OCI-LY3 (cell line): ENCODE measurements around the gene VAMP4.

Experiments
- EZH2phosphoT487 ChIP-seq: fragments of 200-600 bp; shearing (Covaris generic); IDR thresholded peaks from 2 replicates; pipeline ENCODE4 v1.6.1; 2018; ENCODE audit warnings: antibody characterized with exemption, mixed run types, low read depth
- TF ChIP-seq, protein P1 (sequence below): fragments of 200-600, 300-600 bp; sonication (generic); IDR thresholded peaks from 2 replicates; pipeline ENCODE4 v1.5.1; 2014; ENCODE audit warnings: antibody characterized with exemption, low read length, low read depth

GRCh38 chr1:171699531-171699930 is 42.3 kb downstream of the VAMP4 start:
- TF ChIP-seq, protein P1, sequence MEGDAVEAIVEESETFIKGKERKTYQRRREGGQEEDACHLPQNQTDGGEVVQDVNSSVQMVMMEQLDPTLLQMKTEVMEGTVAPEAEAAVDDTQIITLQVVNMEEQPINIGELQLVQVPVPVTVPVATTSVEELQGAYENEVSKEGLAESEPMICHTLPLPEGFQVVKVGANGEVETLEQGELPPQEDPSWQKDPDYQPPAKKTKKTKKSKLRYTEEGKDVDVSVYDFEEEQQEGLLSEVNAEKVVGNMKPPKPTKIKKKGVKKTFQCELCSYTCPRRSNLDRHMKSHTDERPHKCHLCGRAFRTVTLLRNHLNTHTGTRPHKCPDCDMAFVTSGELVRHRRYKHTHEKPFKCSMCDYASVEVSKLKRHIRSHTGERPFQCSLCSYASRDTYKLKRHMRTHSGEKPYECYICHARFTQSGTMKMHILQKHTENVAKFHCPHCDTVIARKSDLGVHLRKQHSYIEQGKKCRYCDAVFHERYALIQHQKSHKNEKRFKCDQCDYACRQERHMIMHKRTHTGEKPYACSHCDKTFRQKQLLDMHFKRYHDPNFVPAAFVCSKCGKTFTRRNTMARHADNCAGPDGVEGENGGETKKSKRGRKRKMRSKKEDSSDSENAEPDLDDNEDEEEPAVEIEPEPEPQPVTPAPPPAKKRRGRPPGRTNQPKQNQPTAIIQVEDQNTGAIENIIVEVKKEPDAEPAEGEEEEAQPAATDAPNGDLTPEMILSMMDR = no peak
- TF ChIP-seq EZH2phosphoT487 = no peak
